Measurements from ENCODE around the gene POLR1B. TPM values are rescaled to one million over a fixed set of nuclear protein-coding genes. Genes with fewer than 3 reads are reported as not detected.
"Not testable (repeated sequence)": the region's sequence is repeated elsewhere in the genome, so short reads cannot be mapped to it uniquely, and the experiment has no call there.

The POLR1B gene
- total and polyA plus RNA-seq, 2 of the 13 experiments (the other 11 are each of a cell fraction or from before 2014, with no cell fraction given), result 18.3 to 46.0 TPM

DNA sequence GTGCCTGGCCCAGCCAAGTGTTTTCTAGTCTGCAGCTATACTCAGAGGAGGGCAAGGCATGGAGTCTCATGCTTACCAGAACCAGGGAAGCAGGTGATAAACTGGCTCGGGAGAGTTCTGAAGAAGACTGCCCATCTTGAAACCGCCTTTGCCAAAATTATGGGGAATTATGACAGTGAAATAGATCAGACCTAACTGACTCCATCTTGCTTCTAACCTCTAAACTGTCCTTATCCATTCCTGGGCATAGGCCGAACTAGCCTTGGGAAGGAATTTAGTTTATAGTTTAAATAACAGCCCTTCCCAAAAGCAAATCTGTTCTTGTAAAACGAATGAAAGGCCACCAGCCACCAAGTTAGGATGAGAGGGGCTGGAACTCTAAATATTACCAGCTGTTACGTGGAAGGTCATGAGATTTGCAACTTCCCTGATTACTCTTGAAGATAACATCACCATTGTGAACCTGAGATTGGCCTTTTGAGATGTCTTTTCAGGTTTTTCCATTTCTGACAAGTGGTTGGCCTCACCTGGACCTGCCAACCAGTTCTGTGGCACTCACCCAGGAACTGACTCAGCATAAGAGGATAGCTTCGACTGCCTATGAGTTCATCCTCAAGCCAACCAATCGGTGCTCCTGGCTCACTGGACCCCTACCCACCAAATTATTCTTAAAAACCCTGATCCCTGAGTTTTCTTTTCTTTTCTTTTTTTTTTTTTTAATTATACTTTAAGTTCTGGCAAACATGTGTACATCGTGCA is 65.6 kb downstream of the POLR1B start:
- no peak for FAIRE-seq
- Histone ChIP-seq H3K27ac (ENCODE audit: extremely low read length, insufficient read depth, low read length) (no peak overlapping the region), H3K9me3 (ENCODE audit: low read length) (no peaks in the 10 kb centered on the region), H2AFZ (ENCODE audit: low read length) (no peak overlapping the region), H3K4me3 (replicated peaks in 1 of 3; ENCODE audit: insufficient read depth in 1 of 3, low read depth in 2 of 3, low read length in 3 of 3) (no peak overlapping the region), H3K4me2 (ENCODE audit: low read depth, low read length) (no peak overlapping the region), H3K4me1 (ENCODE audit: insufficient read depth, low read length) (peaks cover 19% of the 10 kb centered on the region), H3K79me2 (ENCODE audit: insufficient read depth, low read length) (no peaks in the 10 kb centered on the region), H3K36me3 (replicated peaks in 1 of 2; ENCODE audit: control insufficient read depth in 1 of 2, insufficient read depth in 2 of 2, low read length in 2 of 2) (no peaks in the 10 kb centered on the region), H3K9ac (ENCODE audit: insufficient read depth, low read depth, low read length) (no peak overlapping the region), H4K20me1 (ENCODE audit: insufficient read depth, low read length) (no peaks in the 10 kb centered on the region), H3K27me3 (ENCODE audit: control insufficient read depth in 1 of 2, insufficient read depth in 2 of 2, low read length in 2 of 2) (peaks cover 0 to 3% of the 10 kb centered on the region in 2 experiments; a peak in 1 of 5 replicates)
- BruUV-seq (replicated peaks), result no TSS peak
- DNase-seq (ENCODE audit: low spot score), result no peak
- ATAC-seq, result no peak
- in situ Hi-C loops (cut with HindIII; ENCODE audit: extremely low pct_ligation_motif_present, low pct_unique_long_range_greater_than_20kb) (no loop called here), intact Hi-C loops (cut with micrococcal nuclease; ENCODE audit: unreplicated experiment) (no loop called here)
- ChIA-PET POLR2A (no interaction called here), CTCF (ENCODE audit: low intra/inter-chr PET ratio, low total read pairs) (no interaction called here)
- TF ChIP-seq MAFF (IDR thresholded peaks at IDR 0.05; ENCODE audit: low read depth, low read length), result peak; percentile 26; the same call in 1 of the 2 replicates
- TF ChIP-seq ZBTB21 (CRISPR knock-in tag; IDR thresholded peaks at IDR 0.05), result no peak
- TF ChIP-seq ZNF432 (CRISPR knock-in tag; IDR thresholded peaks at IDR 0.05; ENCODE audit: borderline replicate concordance), result no peak
- TF ChIP-seq HDAC6 (IDR thresholded peaks at IDR 0.05; ENCODE audit: low read depth, low read length), result no peak
- no peak for TF ChIP-seq PHB2 (IDR thresholded peaks at IDR 0.05; ENCODE audit: partially characterized antibody)
- TF ChIP-seq, protein P1, sequence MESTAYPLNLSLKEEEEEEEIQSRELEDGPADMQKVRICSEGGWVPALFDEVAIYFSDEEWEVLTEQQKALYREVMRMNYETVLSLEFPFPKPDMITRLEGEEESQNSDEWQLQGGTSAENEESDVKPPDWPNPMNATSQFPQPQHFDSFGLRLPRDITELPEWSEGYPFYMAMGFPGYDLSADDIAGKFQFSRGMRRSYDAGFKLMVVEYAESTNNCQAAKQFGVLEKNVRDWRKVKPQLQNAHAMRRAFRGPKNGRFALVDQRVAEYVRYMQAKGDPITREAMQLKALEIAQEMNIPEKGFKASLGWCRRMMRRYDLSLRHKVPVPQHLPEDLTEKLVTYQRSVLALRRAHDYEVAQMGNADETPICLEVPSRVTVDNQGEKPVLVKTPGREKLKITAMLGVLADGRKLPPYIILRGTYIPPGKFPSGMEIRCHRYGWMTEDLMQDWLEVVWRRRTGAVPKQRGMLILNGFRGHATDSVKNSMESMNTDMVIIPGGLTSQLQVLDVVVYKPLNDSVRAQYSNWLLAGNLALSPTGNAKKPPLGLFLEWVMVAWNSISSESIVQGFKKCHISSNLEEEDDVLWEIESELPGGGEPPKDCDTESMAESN (CRISPR knock-in tag; conservative IDR thresholded peaks at IDR 0.05), result no peak
- TF ChIP-seq ZFP62 (CRISPR knock-in tag; IDR thresholded peaks at IDR 0.05), result no peak
- no peak for TF ChIP-seq ZSCAN22 (CRISPR knock-in tag; IDR thresholded peaks at IDR 0.05)
- TF ChIP-seq RFX1 (IDR thresholded peaks at IDR 0.05), result no peak
- TF ChIP-seq MAFK (conservative IDR thresholded peaks at IDR 0.05 in 1 of 2, IDR thresholded peaks at IDR 0.05 in 1 of 2; ENCODE audit: low read length in 2 of 2), result peak; percentile 22 to 49; a peak in 2 of 4 replicates
- TF ChIP-seq DZIP1 (CRISPR knock-in tag; IDR thresholded peaks at IDR 0.05), result no peak
- TF ChIP-seq ZNF101 (CRISPR knock-in tag; IDR thresholded peaks at IDR 0.05; ENCODE audit: borderline replicate concordance, low read depth), result no peak
- TF ChIP-seq ZNF264 (CRISPR knock-in tag; IDR thresholded peaks at IDR 0.05), result no peak
- no peak for TF ChIP-seq ZSCAN9 (CRISPR knock-in tag; IDR thresholded peaks at IDR 0.05; ENCODE audit: borderline replicate concordance)
- 32% methylated on average over 8 of the region's 8 CpGs for WGBS (ENCODE audit: low lambda C conversion rate)

DNA sequence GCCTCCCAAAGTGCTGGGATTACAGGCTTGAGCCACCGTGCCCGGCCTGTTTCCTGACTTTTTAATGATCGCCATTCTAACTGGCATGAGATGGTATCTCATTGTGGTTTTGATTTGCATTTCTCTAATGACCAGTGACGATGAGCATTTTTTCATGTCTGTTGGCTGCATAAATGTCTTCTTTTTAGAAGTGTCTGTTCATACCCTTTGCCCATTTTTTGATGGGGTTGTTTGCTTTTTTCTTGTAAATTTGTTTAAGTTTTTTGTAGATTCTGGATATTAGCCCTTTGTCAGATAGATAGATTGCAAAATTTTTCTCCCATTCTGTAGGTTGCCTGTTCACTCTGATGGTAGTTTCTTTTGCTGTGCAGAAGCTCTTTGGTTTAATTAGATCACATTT is 67.1 kb downstream of the POLR1B start:
- intact Hi-C loops (cut with micrococcal nuclease; ENCODE audit: unreplicated experiment); H3K27ac ChIP-seq (ENCODE audit: extremely low read length, insufficient read depth, low read length); H3K27me3 ChIP-seq (ENCODE audit: control insufficient read depth in 1 of 2, insufficient read depth in 2 of 2, low read length in 2 of 2); H3K4me3 ChIP-seq (replicated peaks in 1 of 3; ENCODE audit: insufficient read depth in 1 of 3, low read depth in 2 of 3, low read length in 3 of 3); POLR2A ChIA-PET; H3K9ac ChIP-seq (ENCODE audit: insufficient read depth, low read depth, low read length); ATAC-seq; in situ Hi-C loops (cut with HindIII; ENCODE audit: extremely low pct_ligation_motif_present, low pct_unique_long_range_greater_than_20kb); H3K4me2 ChIP-seq (ENCODE audit: low read depth, low read length); FAIRE-seq; H4K20me1 ChIP-seq (ENCODE audit: insufficient read depth, low read length); CTCF ChIA-PET (ENCODE audit: low intra/inter-chr PET ratio, low total read pairs); DNase-seq (ENCODE audit: low spot score); H3K36me3 ChIP-seq (replicated peaks in 1 of 2; ENCODE audit: control insufficient read depth in 1 of 2, insufficient read depth in 2 of 2, low read length in 2 of 2); H3K9me3 ChIP-seq (ENCODE audit: low read length); H2AFZ ChIP-seq (ENCODE audit: low read length); H3K79me2 ChIP-seq (ENCODE audit: insufficient read depth, low read length); BruUV-seq (replicated peaks): not testable (repeated sequence)
- WGBS (ENCODE audit: low lambda C conversion rate), result 86% methylated on average over 4 of the region's 4 CpGs
- peaks cover 23% of the 10 kb centered on the region for H3K4me1 ChIP-seq (ENCODE audit: insufficient read depth, low read length)

Data from HepG2 (cell line).